GM12878 (cell line): ENCODE measurements around the gene UNC50.

Experiments
- CBX5 ChIP-seq: sonication (generic); IDR thresholded peaks from 2 replicates; pipeline ENCODE4 v1.6.1; 2016; ENCODE audit warnings: low read depth, moderate library complexity, mild to moderate bottlenecking, inconsistent platforms
- CEBPB ChIP-seq, 2 experiments: fragments of 150-350 bp in 1 of 2; IDR thresholded peaks; 2 replicates each; pipeline ENCODE4 v1.6.1; 2012 to 2014; ENCODE audit warnings: low read depth in 2 of 2, low read length in 2 of 2, borderline replicate concordance in 1 of 2, inconsistent platforms in 1 of 2
- CHD2 ChIP-seq: IDR thresholded peaks from 2 replicates; pipeline ENCODE4 v1.6.1; 2011; ENCODE audit warnings: low read depth, low read length, improper control_type of control experiment, borderline replicate concordance
- EP300 ChIP-seq, 2 experiments: fragments of 150-350 bp in 1 of 2; IDR thresholded peaks; 2 replicates each; pipeline ENCODE4 v1.6.1; 2011 to 2012; ENCODE audit warnings: low read depth in 2 of 2, low read length in 2 of 2, borderline replicate concordance in 1 of 2, improper control_type of control experiment in 1 of 2, inconsistent platforms in 1 of 2; ENCODE audit not compliant: control insufficient read depth in 1 of 2
- GATAD2B ChIP-seq: fragments of 450-650 bp; conservative IDR thresholded peaks from 2 replicates; pipeline ENCODE4 v1.6.1; 2017; ENCODE audit warnings: low read depth, mild to moderate bottlenecking, moderate library complexity
- KDM1A ChIP-seq: fragments of 200-600 bp; sonication (generic); IDR thresholded peaks from 2 replicates; pipeline ENCODE4 v1.6.1; 2016; ENCODE audit warnings: borderline replicate concordance
- NRF1 ChIP-seq: conservative IDR thresholded peaks from 2 replicates; pipeline ENCODE4 v1.6.1; 2011; ENCODE audit warnings: mild to moderate bottlenecking, low read depth, low read length, improper control_type of control experiment
- POLR2A ChIP-seq: IDR thresholded peaks from 2 replicates; pipeline ENCODE4 v1.6.1; 2011; ENCODE audit warnings: low read depth, mild to moderate bottlenecking, low read length
- POLR2AphosphoS5 ChIP-seq: IDR thresholded peaks from 2 replicates; pipeline ENCODE4 v1.6.1; 2011; ENCODE audit warnings: mild to moderate bottlenecking, low read length, inconsistent platforms
- SIN3A ChIP-seq: IDR thresholded peaks from 2 replicates; pipeline ENCODE4 v1.6.1; 2012; ENCODE audit warnings: low read depth, low read length, improper control_type of control experiment
- SPI1 ChIP-seq: IDR thresholded peaks from 2 replicates; pipeline ENCODE4 v1.6.1; 2011; ENCODE audit warnings: low read depth, mild to moderate bottlenecking, low read length, moderate library complexity, borderline replicate concordance; ENCODE audit not compliant: insufficient read depth
- TF ChIP-seq, protein P1 (sequence below), 3 experiments: IDR thresholded peaks in 2 of 3; conservative IDR thresholded peaks in 1 of 3; 2 replicates each; pipeline ENCODE4 v1.5.1; 2011; ENCODE audit warnings: low read depth in 3 of 3, low read length in 3 of 3, mild to moderate bottlenecking in 3 of 3, control low read depth in 2 of 3, moderate library complexity in 2 of 3, inconsistent platforms in 1 of 3, mixed read lengths in 1 of 3; ENCODE audit not compliant: control insufficient read depth in 2 of 3, insufficient read depth in 1 of 3; ENCODE audit errors: extremely low read depth in 1 of 3

DNA sequence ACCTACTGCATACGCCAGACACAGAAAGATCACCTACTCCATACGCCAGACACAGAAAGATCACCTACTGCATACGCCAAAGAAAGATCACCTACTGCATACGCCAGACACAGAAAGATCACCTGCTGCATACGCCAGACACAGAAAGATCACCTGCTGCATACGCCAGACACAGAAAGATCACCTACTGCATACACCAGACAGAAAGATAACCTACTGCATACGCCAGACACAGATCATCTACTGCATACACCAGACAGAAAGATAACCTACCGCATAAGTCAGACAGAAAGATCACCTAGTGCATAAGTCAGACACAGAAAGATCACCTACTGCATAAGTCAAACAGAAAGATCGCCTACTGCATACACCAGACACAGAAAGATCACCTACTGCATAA is 25.9 kb upstream of the UNC50 start:
- TF ChIP-seq CEBPB (IDR thresholded peaks at IDR 0.05; ENCODE audit: borderline replicate concordance in 1 of 2, low read depth in 2 of 2, low read length in 2 of 2) (no peak), EP300 (IDR thresholded peaks at IDR 0.05; ENCODE audit: borderline replicate concordance in 1 of 2, control insufficient read depth in 1 of 2, low read depth in 2 of 2, low read length in 2 of 2) (no peak), POLR2AphosphoS5 (no peak), POLR2A (no peak), SIN3A (no peak), SPI1 (no peak), CHD2 (no peak), NRF1 (no peak), GATAD2B (no peak), CBX5 (no peak), KDM1A (no peak)
- TF ChIP-seq, protein P1, sequence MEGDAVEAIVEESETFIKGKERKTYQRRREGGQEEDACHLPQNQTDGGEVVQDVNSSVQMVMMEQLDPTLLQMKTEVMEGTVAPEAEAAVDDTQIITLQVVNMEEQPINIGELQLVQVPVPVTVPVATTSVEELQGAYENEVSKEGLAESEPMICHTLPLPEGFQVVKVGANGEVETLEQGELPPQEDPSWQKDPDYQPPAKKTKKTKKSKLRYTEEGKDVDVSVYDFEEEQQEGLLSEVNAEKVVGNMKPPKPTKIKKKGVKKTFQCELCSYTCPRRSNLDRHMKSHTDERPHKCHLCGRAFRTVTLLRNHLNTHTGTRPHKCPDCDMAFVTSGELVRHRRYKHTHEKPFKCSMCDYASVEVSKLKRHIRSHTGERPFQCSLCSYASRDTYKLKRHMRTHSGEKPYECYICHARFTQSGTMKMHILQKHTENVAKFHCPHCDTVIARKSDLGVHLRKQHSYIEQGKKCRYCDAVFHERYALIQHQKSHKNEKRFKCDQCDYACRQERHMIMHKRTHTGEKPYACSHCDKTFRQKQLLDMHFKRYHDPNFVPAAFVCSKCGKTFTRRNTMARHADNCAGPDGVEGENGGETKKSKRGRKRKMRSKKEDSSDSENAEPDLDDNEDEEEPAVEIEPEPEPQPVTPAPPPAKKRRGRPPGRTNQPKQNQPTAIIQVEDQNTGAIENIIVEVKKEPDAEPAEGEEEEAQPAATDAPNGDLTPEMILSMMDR (IDR thresholded peaks at IDR 0.05 in 2 of 3, conservative IDR thresholded peaks at IDR 0.05 in 1 of 3; ENCODE audit: control insufficient read depth in 2 of 3, extremely low read depth in 1 of 3, insufficient read depth in 1 of 3, low read depth in 3 of 3, low read length in 3 of 3) = no peak
